HCT116 (cell line): ENCODE measurements around the gene MPPED1. TPM values are rescaled to one million over a fixed set of nuclear protein-coding genes. Genes with fewer than 3 reads are reported as not detected.

Source experiments
- ATAC-seq: fragments of 200-7000 bp; cut with Tn5 transposase; 2 replicates; pipeline ENCODE4 v1.9.1; 2020; ENCODE audit warnings: mild to moderate bottlenecking, moderate library complexity
- BruUV-seq: library from RNA; stranded (reverse); fragments of 400-500 nt; replicated peaks from 2 replicates; lab custom pipeline; 2021; lab: Mats Ljungman, UMichigan
- CTCF ChIA-PET: fragments of 300-600 bp; sonication (Branson Sonifier 250); formaldehyde crosslinking; loops from one replicate; lab custom pipeline; 2021; ENCODE audit warnings: antibody characterized with exemption; lab: Charles Lee
- POLR2A ChIA-PET: fragments of 300-600, 350-600 bp; sonication (Branson Sonifier 250); formaldehyde crosslinking; loops from one replicate; lab custom pipeline; 2021; ENCODE audit warnings: antibody characterized with exemption; lab: Charles Lee
- RAD21 ChIA-PET, 2 experiments: fragments of 300-600 bp; sonication (Branson Sonifier 250); formaldehyde crosslinking; loops; one replicate each; lab custom pipeline; 2023; ENCODE audit warnings: low total read pairs in 2 of 2; ENCODE audit not compliant: uncharacterized antibody in 2 of 2, unreplicated experiment in 2 of 2, low non-redundant PET in 1 of 2; lab: Charles Lee
- DNase-seq: peaks from one replicate; pipeline ENCODE4 v3.0.0-alpha.2; 2010; ENCODE audit warnings: low read depth, low spot score
- H2AFZ ChIP-seq: fragments of 200-600 bp; shearing (Covaris generic), sonication (generic); 2 replicates; pipeline ENCODE4 v1.6.1; 2017; ENCODE audit warnings: low read depth, mixed run types, mixed read lengths, antibody characterized with exemption, low read length; ENCODE audit not compliant: poor library complexity, severe bottlenecking
- H3K27ac ChIP-seq: 2 replicates; pipeline ENCODE4 v1.5.1; 2012; ENCODE audit warnings: low read depth, low read length
- H3K27me3 ChIP-seq: fragments of 200-600 bp; sonication (generic); 2 replicates; pipeline ENCODE4 v1.6.1; 2016; ENCODE audit warnings: mixed run types, low read length, mixed read lengths; ENCODE audit not compliant: insufficient read depth
- H3K36me3 ChIP-seq, 2 experiments: fragments of 200-500 bp in 1 of 2; fragments of 200-600 bp in 1 of 2; sonication (Bioruptor generic) in 1 of 2; sonication (generic) in 1 of 2; 2 replicates each; pipeline versions ENCODE4 v1.5.1 to v1.6.1; 2014 to 2016; ENCODE audit warnings: low read length in 2 of 2, inconsistent platforms in 1 of 2, mixed read lengths in 1 of 2, mixed run types in 1 of 2; ENCODE audit not compliant: insufficient read depth in 2 of 2, control insufficient read depth in 1 of 2
- H3K4me1 ChIP-seq, 2 experiments: fragments of 200-600 bp in 1 of 2; sonication (generic) in 1 of 2; 2 replicates each; pipeline versions ENCODE4 v1.5.1 to v1.6.1; 2012 to 2017; ENCODE audit warnings: low read length in 2 of 2, inconsistent platforms in 1 of 2, mild to moderate bottlenecking in 1 of 2, mixed read lengths in 1 of 2, mixed run types in 1 of 2, moderate library complexity in 1 of 2; ENCODE audit not compliant: insufficient read depth in 2 of 2, control insufficient read depth in 1 of 2
- H3K4me2 ChIP-seq: fragments of 200-600 bp; sonication (generic); 2 replicates; pipeline ENCODE4 v1.6.1; 2017; ENCODE audit warnings: mixed run types, low read length, mixed read lengths
- H3K4me3 ChIP-seq, 2 experiments: fragments of 200-600 bp in 1 of 2; sonication (generic) in 1 of 2; replicated peaks in 1 of 2; 2 replicates each; pipeline ENCODE4 v1.5.1; 2011 to 2016; ENCODE audit warnings: low read length in 2 of 2, control low read depth in 1 of 2, low read depth in 1 of 2, mild to moderate bottlenecking in 1 of 2, mixed read lengths in 1 of 2, mixed run types in 1 of 2
- H3K79me2 ChIP-seq: fragments of 200-600 bp; sonication (generic); 2 replicates; pipeline ENCODE4 v1.6.1; 2017; ENCODE audit warnings: mild to moderate bottlenecking, mixed run types, low read length, moderate library complexity, mixed read lengths; ENCODE audit not compliant: insufficient read depth
- H3K9ac ChIP-seq: fragments of 200-600 bp; sonication (generic); 2 replicates; pipeline ENCODE4 v1.6.1; 2016; ENCODE audit warnings: low read length, mixed read lengths
- H3K9me2 ChIP-seq: fragments of 200-600 bp; sonication (generic), shearing (Covaris generic); 2 replicates; pipeline ENCODE4 v1.6.1; 2017; ENCODE audit warnings: mixed run types, mild to moderate bottlenecking, moderate library complexity; ENCODE audit not compliant: insufficient read depth
- H3K9me3 ChIP-seq, 2 experiments: fragments of 200-500 bp in 1 of 2; fragments of 200-600 bp in 1 of 2; sonication (Bioruptor generic) in 1 of 2; sonication (generic) in 1 of 2; 2 replicates each; pipeline ENCODE4 v1.6.1; 2014 to 2017; ENCODE audit warnings: low read length in 2 of 2, mixed read lengths in 2 of 2, inconsistent platforms in 1 of 2, low read depth in 1 of 2, mild to moderate bottlenecking in 1 of 2, mixed run types in 1 of 2, moderate library complexity in 1 of 2; ENCODE audit not compliant: control insufficient read depth in 1 of 2, insufficient read depth in 1 of 2
- H4K20me1 ChIP-seq: fragments of 200-600 bp; sonication (generic), shearing (Covaris generic); 2 replicates; pipeline ENCODE4 v1.6.1; 2017; ENCODE audit warnings: mixed run types, mild to moderate bottlenecking, moderate library complexity; ENCODE audit not compliant: insufficient read depth
- CBX3 ChIP-seq: IDR thresholded peaks from 2 replicates; pipeline ENCODE4 v1.6.1; 2012; ENCODE audit warnings: low read depth
- CEBPB ChIP-seq: IDR thresholded peaks from 2 replicates; pipeline ENCODE4 v1.6.1; 2012; ENCODE audit warnings: low read depth
- EGR1 ChIP-seq: IDR thresholded peaks from 2 replicates; pipeline ENCODE4 v1.6.1; 2012; ENCODE audit warnings: low read depth
- EZH2 ChIP-seq: fragments of 200-600 bp; sonication (generic); IDR thresholded peaks from 2 replicates; pipeline ENCODE4 v1.6.1; 2017; ENCODE audit warnings: antibody characterized with exemption, mixed run types
- EZH2phosphoT487 ChIP-seq: fragments of 200-600 bp; IDR thresholded peaks from 2 replicates; pipeline ENCODE4 v1.6.1; 2018; ENCODE audit warnings: antibody characterized with exemption, borderline replicate concordance
- FOSL1 ChIP-seq: IDR thresholded peaks from 2 replicates; pipeline ENCODE4 v1.6.1; 2012; ENCODE audit warnings: low read depth
- JUND ChIP-seq: IDR thresholded peaks from 2 replicates; pipeline ENCODE4 v1.6.1; 2012
- POLR2AphosphoS5 ChIP-seq: IDR thresholded peaks from 2 replicates; pipeline ENCODE4 v1.6.1; 2011; ENCODE audit warnings: mild to moderate bottlenecking, low read depth, low read length, moderate library complexity
- SP1 ChIP-seq: IDR thresholded peaks from 2 replicates; pipeline ENCODE4 v1.6.1; 2012; ENCODE audit warnings: low read depth
- SRF ChIP-seq: IDR thresholded peaks from 2 replicates; pipeline ENCODE4 v1.6.1; 2012; ENCODE audit warnings: low read depth
- TCF7L2 ChIP-seq: IDR thresholded peaks from 2 replicates; pipeline ENCODE4 v1.7.0; 2011; ENCODE audit warnings: borderline replicate concordance, inconsistent platforms; ENCODE audit not compliant: insufficient read depth, insufficient read length; ENCODE audit errors: extremely low read depth
- YY1 ChIP-seq: IDR thresholded peaks from 2 replicates; pipeline ENCODE4 v1.6.1; 2011; ENCODE audit warnings: low read length, low read depth, moderate library complexity, mild to moderate bottlenecking; ENCODE audit not compliant: insufficient replicate concordance; ENCODE audit errors: extremely low read depth
- ZNF274 ChIP-seq: fragments of 200-500 bp; sonication (Bioruptor generic); IDR thresholded peaks from 2 replicates; pipeline ENCODE4 v1.6.1; 2014; ENCODE audit warnings: mild to moderate bottlenecking, low read depth, low read length, inconsistent platforms
- intact Hi-C: fragments of 100-400 bp; cut with micrococcal nuclease; formaldehyde crosslinking; loops from 2 replicates; pipeline ENCODE4 v1.10.0; 2022
- total RNA-seq: library from RNA; stranded (reverse); gene quantifications from one replicate; pipeline ENCODE4 v1.2.1, GENCODE V29; 2021; ENCODE audit not compliant: unreplicated experiment
- TF ChIP-seq, protein P1 (sequence below): IDR thresholded peaks from 2 replicates; pipeline ENCODE4 v1.6.1; 2011; ENCODE audit warnings: mild to moderate bottlenecking, low read length, moderate library complexity; ENCODE audit not compliant: insufficient replicate concordance; ENCODE audit errors: extremely low read depth
- TF ChIP-seq, protein P2 (sequence below), 3 experiments: fragments of 200-600 bp in 1 of 3; sonication (generic) in 1 of 3; IDR thresholded peaks in 2 of 3; conservative IDR thresholded peaks in 1 of 3; 2 replicates each; pipeline ENCODE4 v1.5.1; 2012 to 2017; ENCODE audit warnings: low read depth in 2 of 3, low read length in 2 of 3, antibody characterized with exemption in 1 of 3, borderline replicate concordance in 1 of 3, control low read depth in 1 of 3, mild to moderate bottlenecking in 1 of 3, mixed read lengths in 1 of 3, mixed run types in 1 of 3, moderate library complexity in 1 of 3; ENCODE audit not compliant: insufficient read depth in 1 of 3
- TF ChIP-seq, protein P3 (sequence below): IDR thresholded peaks from 2 replicates; pipeline ENCODE4 v1.6.1; 2012
- TF ChIP-seq, protein P4 (sequence below): IDR thresholded peaks from 2 replicates; pipeline ENCODE4 v1.6.1; 2012

Gene MPPED1
- total RNA-seq, 1 experiment from 2014 or later, result not detected

DNA sequence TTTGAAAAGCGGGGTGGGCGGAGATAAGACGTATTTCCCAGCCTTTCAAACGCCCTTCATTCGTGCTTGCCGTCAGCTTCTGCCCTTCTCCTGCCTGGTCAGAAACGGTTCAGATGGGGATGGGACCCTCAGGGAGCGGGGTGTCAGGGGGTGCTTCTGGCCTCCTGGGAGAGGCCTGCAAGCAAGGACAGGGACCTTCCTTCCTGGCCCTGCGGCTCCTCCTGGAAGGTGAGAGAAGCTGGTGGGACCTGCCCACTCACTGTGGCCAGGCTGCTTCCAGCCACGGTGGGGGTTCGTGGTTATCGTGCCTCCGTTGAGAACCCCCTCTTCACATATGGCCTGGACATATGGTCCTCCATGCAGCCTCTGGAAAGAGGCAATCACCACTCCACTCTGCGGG lies 104.6 kb downstream of the MPPED1 start:
- Histone ChIP-seq H3K4me2 (no peak overlapping the region), H3K36me3 (no peaks in the 10 kb centered on the region), H4K20me1 (no peaks in the 10 kb centered on the region), H3K4me1 (no peaks in the 10 kb centered on the region), H3K4me3 (no peak overlapping the region), H3K9ac (no peak overlapping the region), H3K27ac (no peak overlapping the region), H3K27me3 (peaks cover 5% of the 10 kb centered on the region; the same call in 1 of the 2 replicates), H3K9me3 (no peaks in the 10 kb centered on the region), H2AFZ (no peak overlapping the region), H3K79me2 (no peaks in the 10 kb centered on the region), H3K9me2 (no peaks in the 10 kb centered on the region)
- CTCF ChIA-PET, result no interaction called here
- POLR2A ChIA-PET, result no interaction called here
- intact Hi-C loops, result no loop called here
- TF ChIP-seq EZH2, result no peak
- TF ChIP-seq, protein P1, sequence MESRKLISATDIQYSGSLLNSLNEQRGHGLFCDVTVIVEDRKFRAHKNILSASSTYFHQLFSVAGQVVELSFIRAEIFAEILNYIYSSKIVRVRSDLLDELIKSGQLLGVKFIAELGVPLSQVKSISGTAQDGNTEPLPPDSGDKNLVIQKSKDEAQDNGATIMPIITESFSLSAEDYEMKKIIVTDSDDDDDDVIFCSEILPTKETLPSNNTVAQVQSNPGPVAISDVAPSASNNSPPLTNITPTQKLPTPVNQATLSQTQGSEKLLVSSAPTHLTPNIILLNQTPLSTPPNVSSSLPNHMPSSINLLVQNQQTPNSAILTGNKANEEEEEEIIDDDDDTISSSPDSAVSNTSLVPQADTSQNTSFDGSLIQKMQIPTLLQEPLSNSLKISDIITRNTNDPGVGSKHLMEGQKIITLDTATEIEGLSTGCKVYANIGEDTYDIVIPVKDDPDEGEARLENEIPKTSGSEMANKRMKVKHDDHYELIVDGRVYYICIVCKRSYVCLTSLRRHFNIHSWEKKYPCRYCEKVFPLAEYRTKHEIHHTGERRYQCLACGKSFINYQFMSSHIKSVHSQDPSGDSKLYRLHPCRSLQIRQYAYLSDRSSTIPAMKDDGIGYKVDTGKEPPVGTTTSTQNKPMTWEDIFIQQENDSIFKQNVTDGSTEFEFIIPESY, result no peak
- TF ChIP-seq CBX3, result no peak
- TF ChIP-seq, protein P2, sequence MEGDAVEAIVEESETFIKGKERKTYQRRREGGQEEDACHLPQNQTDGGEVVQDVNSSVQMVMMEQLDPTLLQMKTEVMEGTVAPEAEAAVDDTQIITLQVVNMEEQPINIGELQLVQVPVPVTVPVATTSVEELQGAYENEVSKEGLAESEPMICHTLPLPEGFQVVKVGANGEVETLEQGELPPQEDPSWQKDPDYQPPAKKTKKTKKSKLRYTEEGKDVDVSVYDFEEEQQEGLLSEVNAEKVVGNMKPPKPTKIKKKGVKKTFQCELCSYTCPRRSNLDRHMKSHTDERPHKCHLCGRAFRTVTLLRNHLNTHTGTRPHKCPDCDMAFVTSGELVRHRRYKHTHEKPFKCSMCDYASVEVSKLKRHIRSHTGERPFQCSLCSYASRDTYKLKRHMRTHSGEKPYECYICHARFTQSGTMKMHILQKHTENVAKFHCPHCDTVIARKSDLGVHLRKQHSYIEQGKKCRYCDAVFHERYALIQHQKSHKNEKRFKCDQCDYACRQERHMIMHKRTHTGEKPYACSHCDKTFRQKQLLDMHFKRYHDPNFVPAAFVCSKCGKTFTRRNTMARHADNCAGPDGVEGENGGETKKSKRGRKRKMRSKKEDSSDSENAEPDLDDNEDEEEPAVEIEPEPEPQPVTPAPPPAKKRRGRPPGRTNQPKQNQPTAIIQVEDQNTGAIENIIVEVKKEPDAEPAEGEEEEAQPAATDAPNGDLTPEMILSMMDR (IDR thresholded peaks at IDR 0.05 in 2 of 3, conservative IDR thresholded peaks at IDR 0.05 in 1 of 3; ENCODE audit: borderline replicate concordance in 1 of 3, insufficient read depth in 1 of 3, low read depth in 2 of 3, low read length in 2 of 3), result no peak
- TF ChIP-seq SP1, result no peak
- no peak for TF ChIP-seq EGR1
- no peak for TF ChIP-seq POLR2AphosphoS5
- TF ChIP-seq, protein P3, sequence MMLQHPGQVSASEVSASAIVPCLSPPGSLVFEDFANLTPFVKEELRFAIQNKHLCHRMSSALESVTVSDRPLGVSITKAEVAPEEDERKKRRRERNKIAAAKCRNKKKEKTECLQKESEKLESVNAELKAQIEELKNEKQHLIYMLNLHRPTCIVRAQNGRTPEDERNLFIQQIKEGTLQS, result no peak
- TF ChIP-seq YY1, result no peak
- TF ChIP-seq TCF7L2, result no peak
- TF ChIP-seq CEBPB, result no peak
- TF ChIP-seq JUND, result no peak
- TF ChIP-seq, protein P4, sequence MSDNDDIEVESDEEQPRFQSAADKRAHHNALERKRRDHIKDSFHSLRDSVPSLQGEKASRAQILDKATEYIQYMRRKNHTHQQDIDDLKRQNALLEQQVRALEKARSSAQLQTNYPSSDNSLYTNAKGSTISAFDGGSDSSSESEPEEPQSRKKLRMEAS, result no peak
- no peak for TF ChIP-seq SRF
- TF ChIP-seq FOSL1, result no peak
- TF ChIP-seq EZH2phosphoT487, result no peak
- no peak for TF ChIP-seq ZNF274
- BruUV-seq, result no TSS peak
- DNase-seq (no peak), ATAC-seq (no peak)
- RAD21 ChIA-PET, result no interaction called here
